ENCODE results near the gene S100A3. TPM values are rescaled to one million over a fixed set of nuclear protein-coding genes. Genes with fewer than 3 reads are reported as not detected.

S100A3 gene
- total and polyA plus RNA-seq, 4 donors = 0.29 TPM; not detected in 3

GRCh38 chr1:153519242-153519641 is 29.8 kb downstream of the S100A3 start:
- Histone ChIP-seq H3K4me3 (ENCODE audit: low read depth, low read length) (no peak overlapping the region), H3K36me3 (ENCODE audit: control insufficient read depth, insufficient read depth, low read length) (no peaks in the 10 kb centered on the region), H3K9me3 (ENCODE audit: control insufficient read depth, insufficient read depth, low read length) (no peaks in the 10 kb centered on the region), H3K27me3 (ENCODE audit: control insufficient read depth, insufficient read depth, low read length) (no peaks in the 10 kb centered on the region), H3K4me1 (ENCODE audit: control insufficient read depth, insufficient read depth, low read length) (no peaks in the 10 kb centered on the region), H3K27ac (ENCODE audit: low read depth, low read length) (no peak overlapping the region)
- no peak for DNase-seq (ENCODE audit: low read depth in 4 of 6, low spot score in 6 of 6)
- WGBS (ENCODE audit: insufficient coverage) = 100% methylated on average over 1 of the region's 3 CpGs

DNA sequence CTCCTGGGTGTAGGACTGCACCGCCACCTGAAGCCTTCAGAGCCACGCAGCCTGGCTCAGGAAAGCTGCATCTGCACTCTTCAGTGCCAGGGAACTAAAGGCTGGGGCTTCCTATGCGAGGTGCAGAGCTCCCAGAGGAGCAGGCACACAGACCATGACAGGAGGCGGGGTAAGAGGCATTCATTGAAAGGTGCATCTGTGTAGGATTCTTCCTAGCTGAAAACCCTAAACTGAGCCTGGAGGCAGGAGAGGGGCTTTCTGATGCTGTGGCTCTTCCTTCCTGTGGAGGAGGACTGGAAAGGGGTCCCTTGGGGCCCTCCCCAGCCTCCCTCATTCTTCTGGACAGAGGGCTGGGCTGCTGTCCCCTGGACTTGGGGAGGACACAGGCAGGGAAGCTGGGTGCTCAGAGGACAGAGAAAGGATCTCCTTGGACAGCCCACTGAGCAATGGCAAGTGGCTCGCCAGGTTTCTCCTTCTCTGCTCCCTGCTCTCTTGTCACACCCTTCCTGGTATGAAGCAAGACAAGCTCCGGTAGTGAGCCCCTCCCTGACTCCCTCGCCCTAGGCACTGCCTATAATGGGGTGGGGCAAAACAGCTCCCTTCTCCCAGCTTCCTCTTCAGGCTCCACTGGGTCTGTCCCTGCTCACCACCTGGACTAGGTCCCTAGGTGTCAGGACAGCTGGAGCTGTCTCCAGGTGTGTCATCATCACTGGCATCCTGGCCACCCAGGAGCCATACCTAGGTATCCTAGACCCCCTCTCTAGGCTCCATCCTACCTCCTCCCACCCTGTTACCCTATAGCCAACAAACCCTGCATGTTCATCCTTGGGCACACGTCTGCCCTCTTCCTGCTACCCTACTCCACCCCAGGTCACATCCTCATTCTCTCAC is 33.3 kb downstream of the S100A3 start:
- no peak for DNase-seq (ENCODE audit: low read depth in 4 of 6, low spot score in 6 of 6)
- peaks cover 3% of the 10 kb centered on the region for H3K4me1 ChIP-seq (ENCODE audit: control insufficient read depth, insufficient read depth, low read length)
- WGBS (ENCODE audit: insufficient coverage) = 62% methylated on average over 7 of the region's 8 CpGs

DNA sequence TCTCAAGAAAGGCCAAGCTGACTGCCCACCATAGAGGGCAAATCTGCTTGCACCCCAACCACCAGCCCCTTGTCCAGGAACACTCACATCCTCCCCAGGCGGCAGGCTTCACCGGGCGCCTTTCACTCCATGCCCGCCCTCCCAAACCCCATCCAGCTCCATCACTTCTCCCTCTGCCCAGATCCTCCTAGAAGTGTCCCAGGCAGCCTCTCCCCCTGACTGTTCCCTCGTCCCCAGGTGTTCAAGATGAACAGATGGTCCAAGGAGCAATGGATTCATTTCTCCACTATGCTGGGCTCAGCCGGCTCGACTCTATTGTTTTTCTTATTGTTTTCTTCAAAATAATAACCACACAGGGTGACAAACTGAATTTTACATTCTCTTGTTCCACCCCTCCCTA is 35.4 kb downstream of the S100A3 start:
- WGBS (ENCODE audit: insufficient coverage) = 80% methylated on average over 7 of the region's 7 CpGs
- no peaks in the 10 kb centered on the region for H3K9me3 ChIP-seq (ENCODE audit: control insufficient read depth, insufficient read depth, low read length)
- H3K27me3 ChIP-seq (ENCODE audit: control insufficient read depth, insufficient read depth, low read length) = no peaks in the 10 kb centered on the region
- peaks cover 3% of the 10 kb centered on the region for H3K4me1 ChIP-seq (ENCODE audit: control insufficient read depth, insufficient read depth, low read length)
- no peak overlapping the region for H3K4me3 ChIP-seq (ENCODE audit: low read depth, low read length)
- no peaks in the 10 kb centered on the region for H3K36me3 ChIP-seq (ENCODE audit: control insufficient read depth, insufficient read depth, low read length)
- no peak overlapping the region for H3K27ac ChIP-seq (ENCODE audit: low read depth, low read length)
- no peak for DNase-seq (ENCODE audit: low read depth in 4 of 6, low spot score in 6 of 6)

More for the DNA sequence above, 33.3 kb downstream of the S100A3 start:
- Histone ChIP-seq H3K27me3 (ENCODE audit: control insufficient read depth, insufficient read depth, low read length) (no peaks in the 10 kb centered on the region), H3K4me3 (ENCODE audit: low read depth, low read length) (no peak overlapping the region), H3K27ac (ENCODE audit: low read depth, low read length) (no peak overlapping the region), H3K9me3 (ENCODE audit: control insufficient read depth, insufficient read depth, low read length) (no peaks in the 10 kb centered on the region), H3K36me3 (ENCODE audit: control insufficient read depth, insufficient read depth, low read length) (no peaks in the 10 kb centered on the region)

GRCh38 chr1:153513023-153513422 is 36.0 kb downstream of the S100A3 start:
- H3K27me3 ChIP-seq (ENCODE audit: control insufficient read depth, insufficient read depth, low read length) = no peaks in the 10 kb centered on the region
- 44% methylated on average over 1 of the region's 3 CpGs for WGBS (ENCODE audit: insufficient coverage)
- H3K4me3 ChIP-seq (ENCODE audit: low read depth, low read length) = no peak overlapping the region

GRCh38 chr1:153510984-153511410 is 38.1 kb downstream of the S100A3 start:
- DNase-seq (ENCODE audit: low read depth in 4 of 6, low spot score in 6 of 6) = peak in 3 of 6 donors; percentile 48 to 83 (median 82)
- Histone ChIP-seq H3K9me3 (ENCODE audit: control insufficient read depth, insufficient read depth, low read length) (no peaks in the 10 kb centered on the region), H3K4me3 (ENCODE audit: low read depth, low read length) (no peak overlapping the region), H3K36me3 (ENCODE audit: control insufficient read depth, insufficient read depth, low read length) (no peaks in the 10 kb centered on the region), H3K27me3 (ENCODE audit: control insufficient read depth, insufficient read depth, low read length) (no peaks in the 10 kb centered on the region), H3K27ac (ENCODE audit: low read depth, low read length) (no peak overlapping the region), H3K4me1 (ENCODE audit: control insufficient read depth, insufficient read depth, low read length) (peaks cover 10% of the 10 kb centered on the region)
- WGBS (ENCODE audit: insufficient coverage) = 2% methylated on average over 7 of the region's 7 CpGs

More at GRCh38 chr1:153513023-153513422, 36.0 kb downstream of the S100A3 start:
- peaks cover 3% of the 10 kb centered on the region for H3K4me1 ChIP-seq (ENCODE audit: control insufficient read depth, insufficient read depth, low read length)
- H3K36me3 ChIP-seq (ENCODE audit: control insufficient read depth, insufficient read depth, low read length) = no peaks in the 10 kb centered on the region
- DNase-seq (ENCODE audit: low read depth in 4 of 6, low spot score in 6 of 6) = no peak
- no peak overlapping the region for H3K27ac ChIP-seq (ENCODE audit: low read depth, low read length)
- no peaks in the 10 kb centered on the region for H3K9me3 ChIP-seq (ENCODE audit: control insufficient read depth, insufficient read depth, low read length)

DNA sequence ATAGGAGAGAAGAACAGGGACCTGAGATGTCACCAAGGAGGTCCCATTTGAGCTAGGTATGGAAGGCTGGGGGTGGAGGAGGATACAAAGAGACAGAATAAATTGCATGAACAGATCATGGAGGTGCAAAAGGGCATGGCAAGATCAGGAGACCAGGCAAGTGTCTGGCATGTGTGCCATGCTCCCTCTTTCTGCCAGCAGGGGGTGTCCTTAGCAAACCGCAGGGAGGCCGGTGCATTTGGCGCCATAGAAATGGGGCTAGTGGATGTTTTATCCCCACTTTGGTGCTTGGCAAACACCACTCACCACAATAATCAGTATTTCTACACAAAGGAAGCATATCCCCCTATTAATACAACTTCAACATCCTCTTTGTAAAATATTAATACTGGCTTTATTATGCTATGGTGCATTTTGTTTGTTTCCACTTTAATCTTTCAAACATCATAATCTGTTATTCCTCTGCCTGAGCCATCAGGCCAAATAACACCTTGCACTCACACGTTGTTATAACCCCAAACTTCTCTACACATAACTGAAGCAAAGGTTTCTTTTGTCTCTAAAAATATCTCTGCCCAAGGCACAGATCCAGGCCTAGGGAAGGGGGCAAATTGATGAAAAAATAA is 39.2 kb downstream of the S100A3 start:
- Histone ChIP-seq H3K9me3 (ENCODE audit: control insufficient read depth, insufficient read depth, low read length) (no peaks in the 10 kb centered on the region), H3K27me3 (ENCODE audit: control insufficient read depth, insufficient read depth, low read length) (no peaks in the 10 kb centered on the region), H3K27ac (ENCODE audit: low read depth, low read length) (no peak overlapping the region), H3K36me3 (ENCODE audit: control insufficient read depth, insufficient read depth, low read length) (no peaks in the 10 kb centered on the region), H3K4me3 (ENCODE audit: low read depth, low read length) (no peak overlapping the region), H3K4me1 (ENCODE audit: control insufficient read depth, insufficient read depth, low read length) (peaks cover 10% of the 10 kb centered on the region)
- WGBS (ENCODE audit: insufficient coverage) = no CpG with 5 or more reads among the region's 4 CpGs
- DNase-seq (ENCODE audit: low read depth in 4 of 6, low spot score in 6 of 6) = peak in 1 of 6 donors; percentile 27

DNA sequence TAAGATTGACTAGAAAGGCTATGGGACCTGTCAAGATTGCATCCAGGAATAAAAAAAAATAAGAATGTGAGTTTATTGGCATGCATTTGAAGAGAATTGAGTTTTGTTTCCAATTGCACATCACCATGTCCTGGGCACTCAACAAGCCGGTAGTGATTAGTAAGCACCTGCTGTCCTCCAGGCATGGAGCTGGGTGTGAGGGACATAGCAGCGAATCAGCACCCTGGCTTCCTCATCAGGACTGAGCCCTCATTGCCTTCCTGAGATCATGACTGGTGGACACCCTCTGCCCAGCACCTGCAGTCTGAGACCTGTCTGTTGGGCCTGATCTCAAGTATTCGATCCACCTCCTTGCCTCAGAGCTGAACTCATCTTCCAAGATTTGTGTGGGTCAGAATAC is 40.0 kb downstream of the S100A3 start:
- Histone ChIP-seq H3K27me3 (ENCODE audit: control insufficient read depth, insufficient read depth, low read length) (no peaks in the 10 kb centered on the region), H3K9me3 (ENCODE audit: control insufficient read depth, insufficient read depth, low read length) (no peaks in the 10 kb centered on the region), H3K4me1 (ENCODE audit: control insufficient read depth, insufficient read depth, low read length) (peaks cover 10% of the 10 kb centered on the region), H3K36me3 (ENCODE audit: control insufficient read depth, insufficient read depth, low read length) (no peaks in the 10 kb centered on the region), H3K27ac (ENCODE audit: low read depth, low read length) (no peak overlapping the region), H3K4me3 (ENCODE audit: low read depth, low read length) (no peak overlapping the region)
- 94% methylated on average over 3 of the region's 3 CpGs for WGBS (ENCODE audit: insufficient coverage)
- no peak for DNase-seq (ENCODE audit: low read depth in 4 of 6, low spot score in 6 of 6)

DNA sequence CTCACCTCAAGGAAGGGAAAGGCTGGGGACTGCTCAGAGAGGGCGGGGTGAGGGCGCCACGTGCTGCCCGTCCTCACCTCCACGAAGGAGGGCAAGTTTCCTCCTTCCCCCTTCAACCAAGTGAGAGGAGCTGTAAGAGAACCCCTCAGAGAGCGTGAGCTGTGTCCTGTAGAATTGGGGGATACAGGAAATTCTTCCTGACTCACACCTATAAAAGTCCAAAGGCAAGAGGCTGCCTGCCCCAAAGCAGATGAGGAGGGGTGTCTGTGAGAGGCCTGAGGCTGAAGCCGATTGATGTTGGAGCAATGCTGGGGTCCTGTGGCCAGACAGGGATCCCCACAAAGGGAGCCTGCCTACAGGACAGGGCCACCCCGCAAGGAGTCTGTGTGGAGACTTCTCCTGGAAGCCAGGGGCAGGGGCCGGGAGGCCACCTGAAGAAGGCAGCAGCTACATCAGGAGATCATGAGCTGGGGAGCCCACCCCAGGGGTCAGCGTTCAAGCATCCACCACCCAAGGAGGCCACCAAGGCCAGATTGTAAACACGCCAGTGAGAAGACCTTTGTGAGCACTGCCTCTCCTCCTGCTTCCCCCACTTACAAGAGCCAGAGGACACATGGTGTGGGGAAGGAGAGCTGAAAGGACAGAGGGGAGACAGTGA is 41.0 kb downstream of the S100A3 start:
- no peaks in the 10 kb centered on the region for H3K36me3 ChIP-seq (ENCODE audit: control insufficient read depth, insufficient read depth, low read length)
- no peak overlapping the region for H3K27ac ChIP-seq (ENCODE audit: low read depth, low read length)
- 84% methylated on average over 4 of the region's 11 CpGs for WGBS (ENCODE audit: insufficient coverage)
- no peak for DNase-seq (ENCODE audit: low read depth in 4 of 6, low spot score in 6 of 6)
- H3K27me3 ChIP-seq (ENCODE audit: control insufficient read depth, insufficient read depth, low read length) = no peaks in the 10 kb centered on the region
- no peaks in the 10 kb centered on the region for H3K9me3 ChIP-seq (ENCODE audit: control insufficient read depth, insufficient read depth, low read length)
- H3K4me1 ChIP-seq (ENCODE audit: control insufficient read depth, insufficient read depth, low read length) = peaks cover 10% of the 10 kb centered on the region
- no peak overlapping the region for H3K4me3 ChIP-seq (ENCODE audit: low read depth, low read length)

- no peaks in the 10 kb centered on the region for H3K9me3 ChIP-seq (ENCODE audit: control insufficient read depth, insufficient read depth, low read length)
- no peak overlapping the region for H3K4me3 ChIP-seq (ENCODE audit: low read depth, low read length)
- peaks cover 10% of the 10 kb centered on the region for H3K4me1 ChIP-seq (ENCODE audit: control insufficient read depth, insufficient read depth, low read length)
- peak overlapping the region; percentile 47 for H3K27ac ChIP-seq (ENCODE audit: low read depth, low read length)
- H3K27me3 ChIP-seq (ENCODE audit: control insufficient read depth, insufficient read depth, low read length) = no peaks in the 10 kb centered on the region
- peak in 1 of 6 donors; percentile 55 for DNase-seq (ENCODE audit: low read depth in 4 of 6, low spot score in 6 of 6)
- H3K36me3 ChIP-seq (ENCODE audit: control insufficient read depth, insufficient read depth, low read length) = no peaks in the 10 kb centered on the region
- WGBS (ENCODE audit: insufficient coverage) = 76% methylated on average over 5 of the region's 7 CpGs
Observed at GRCh38 chr1:153506831-153507413, 42.1 kb downstream of the S100A3 start.
